Pons (tissue), 1 donor: ENCODE data around the gene ATOX1.
"Not testable (repeated sequence)": the region's sequence is repeated elsewhere in the genome, so short reads cannot be mapped to it uniquely, and the experiment has no call there.

Experiments
- DNase-seq: peaks from one replicate; pipeline ENCODE4 v3.0.0-alpha.2; 2016; ENCODE audit warnings: low spot score

ATOX1 gene

GRCh38 chr5:151733358-151734063 lies 24.9 kb downstream of the ATOX1 start:
- no peak for DNase-seq

GRCh38 chr5:151730381-151730780 lies 28.1 kb downstream of the ATOX1 start:
- DNase-seq: no peak

GRCh38 chr5:151729597-151729996 lies 28.8 kb downstream of the ATOX1 start:
- DNase-seq: not testable (repeated sequence)

GRCh38 chr5:151724360-151724759 lies 34.1 kb downstream of the ATOX1 start:
- peak; percentile 52 for DNase-seq

DNA sequence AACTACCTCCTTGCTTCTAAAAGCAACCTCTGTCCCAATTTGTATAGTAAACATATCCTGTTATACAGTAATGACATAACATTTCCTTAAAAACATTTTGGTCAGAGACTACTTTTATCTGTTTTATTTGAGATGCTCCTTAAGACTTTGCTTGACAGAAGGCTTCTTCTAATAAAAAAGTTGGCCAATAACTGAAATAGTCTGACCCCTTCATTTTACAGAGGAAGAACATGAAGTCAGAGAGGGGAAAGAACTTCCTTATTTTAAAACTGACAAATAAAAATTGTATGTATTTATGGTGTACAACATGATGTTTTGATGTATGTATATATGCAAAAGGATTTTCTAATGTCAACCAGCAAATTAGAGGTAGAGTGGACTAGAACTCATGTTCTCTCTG lies 35.9 kb downstream of the ATOX1 start:
- no peak for DNase-seq

- DNase-seq: no peak
Measured at GRCh38 chr5:151721812-151722391, 36.5 kb downstream of the ATOX1 start.

- DNase-seq: no peak
Measured at GRCh38 chr5:151721087-151721646, 37.3 kb downstream of the ATOX1 start.

DNA sequence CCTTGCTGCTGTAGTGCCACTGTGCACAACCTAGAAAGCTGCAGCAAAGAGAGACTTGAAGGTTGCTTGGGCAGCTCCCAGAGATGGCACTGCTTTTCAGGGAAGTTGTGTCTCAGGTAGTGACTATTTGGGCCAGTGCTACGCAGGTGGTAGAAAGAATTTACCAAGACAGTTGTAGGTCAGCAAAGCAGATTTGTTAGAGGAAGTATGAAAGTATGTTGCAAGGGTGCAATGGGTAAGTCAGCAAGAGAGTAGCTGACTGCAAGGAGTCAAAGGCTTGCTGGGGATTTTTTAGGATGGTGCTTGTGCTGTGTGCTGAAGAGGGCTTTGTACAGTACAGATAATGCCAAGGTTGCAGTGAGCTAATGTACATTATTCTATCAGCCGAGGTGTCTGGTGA lies 38.2 kb downstream of the ATOX1 start:
- no peak for DNase-seq

DNA sequence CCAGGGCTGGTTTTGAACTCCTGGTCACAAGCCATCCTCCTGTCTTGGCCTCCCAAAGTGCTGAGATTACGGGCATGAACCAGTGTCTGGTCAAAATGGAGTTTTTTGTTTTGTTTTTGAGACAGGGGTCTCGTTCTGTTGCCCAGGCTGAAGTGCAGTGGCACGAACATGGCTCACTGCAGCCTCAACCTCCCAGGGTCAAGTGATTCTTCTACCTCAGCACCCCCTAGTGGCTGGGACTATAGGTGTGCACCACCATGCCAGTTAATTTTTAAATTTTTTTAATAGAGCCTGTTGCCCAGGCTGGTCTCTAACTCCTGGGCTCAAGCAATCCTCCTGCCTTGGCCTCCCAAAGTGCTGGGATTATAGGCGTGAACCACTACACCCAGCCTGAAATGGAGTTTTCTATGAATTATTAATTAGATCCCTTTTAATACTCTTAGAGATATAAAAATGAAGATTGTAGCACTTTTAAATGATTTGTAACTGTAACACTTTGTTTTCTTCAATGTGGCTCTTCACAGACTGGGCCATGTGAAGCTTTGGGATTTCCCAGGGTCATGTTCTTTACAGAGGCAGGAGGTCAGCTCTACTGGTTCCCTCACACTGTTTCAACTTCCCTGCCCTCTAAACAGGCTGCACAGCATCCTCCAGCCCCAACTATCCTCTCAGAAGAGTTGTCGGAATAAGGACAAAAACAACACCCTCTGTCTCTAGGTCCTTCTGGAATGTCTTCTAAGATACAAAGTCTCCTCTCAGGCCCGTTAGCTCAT lies 39.0 kb downstream of the ATOX1 start:
- peak; percentile 48 for DNase-seq

- no peak for DNase-seq
Measured at GRCh38 chr5:151718646-151719045, 39.8 kb downstream of the ATOX1 start.

DNA sequence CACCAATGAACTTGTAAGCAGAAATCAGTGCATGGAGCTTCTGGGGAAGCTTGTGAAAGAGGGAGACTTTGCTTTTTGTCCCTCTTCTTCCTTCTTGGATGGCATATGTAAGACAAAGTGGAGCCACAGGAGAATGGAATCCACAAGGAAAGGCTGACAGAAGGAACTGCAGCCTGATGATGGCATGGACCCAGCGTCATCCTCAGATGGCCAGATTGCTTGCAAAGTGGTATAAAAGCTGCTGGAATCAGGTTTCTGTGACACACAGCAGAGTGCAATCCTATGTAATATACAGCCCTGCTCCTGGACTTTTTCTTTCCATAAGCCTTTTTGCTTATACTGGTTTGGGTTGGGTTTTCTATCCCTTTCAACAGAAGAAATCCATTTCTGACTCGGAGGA lies 40.3 kb downstream of the ATOX1 start:
- DNase-seq: no peak

DNA sequence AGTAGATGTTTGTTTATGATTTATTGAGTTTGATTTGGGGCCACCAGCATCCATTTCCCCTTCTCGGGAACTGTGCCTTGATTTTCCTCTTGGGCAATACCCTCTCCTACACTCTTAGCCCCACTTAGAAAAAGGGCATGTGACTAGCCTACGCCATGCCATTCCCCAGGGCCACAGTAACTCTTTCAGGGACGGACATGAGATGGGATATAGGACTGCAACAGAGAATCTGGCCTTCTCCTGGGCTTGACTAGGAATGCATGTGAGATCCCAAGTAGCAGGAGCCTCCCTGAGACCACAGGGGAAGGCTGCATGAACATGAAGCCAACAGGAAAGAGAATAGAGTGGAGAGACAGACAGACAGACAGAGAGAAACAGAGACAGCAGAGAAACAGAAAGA lies 41.0 kb downstream of the ATOX1 start:
- no peak for DNase-seq

DNA sequence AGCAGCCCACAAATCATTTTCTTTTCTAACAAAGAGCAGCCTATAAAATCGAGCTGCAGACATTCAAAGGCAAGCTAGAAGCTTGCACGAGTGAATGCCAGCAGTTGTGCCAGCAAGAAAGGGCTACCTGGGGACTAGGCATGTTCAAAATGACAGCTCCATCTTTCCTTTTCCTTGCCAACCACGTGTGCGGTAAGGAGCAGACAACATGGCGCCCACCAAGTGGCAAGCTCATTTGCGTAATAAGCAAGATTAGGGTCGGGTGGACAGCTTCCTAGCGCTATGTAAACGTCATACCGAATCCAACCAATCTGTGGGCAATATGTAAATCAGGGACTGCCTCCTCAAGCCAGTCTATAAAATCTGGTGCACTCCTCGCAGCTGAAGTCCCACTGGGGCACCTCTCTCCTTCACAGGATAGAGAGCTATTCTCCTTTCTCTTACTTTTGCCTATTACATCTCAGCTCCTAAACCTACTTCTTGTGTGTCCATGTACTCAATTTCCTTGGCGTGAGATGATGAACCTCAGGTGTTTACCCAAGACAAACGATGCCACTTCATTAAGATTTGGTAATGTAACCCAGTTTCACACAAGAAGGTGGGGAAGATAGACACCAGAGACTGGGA lies 49.2 kb downstream of the ATOX1 start:
- no peak for DNase-seq

DNA sequence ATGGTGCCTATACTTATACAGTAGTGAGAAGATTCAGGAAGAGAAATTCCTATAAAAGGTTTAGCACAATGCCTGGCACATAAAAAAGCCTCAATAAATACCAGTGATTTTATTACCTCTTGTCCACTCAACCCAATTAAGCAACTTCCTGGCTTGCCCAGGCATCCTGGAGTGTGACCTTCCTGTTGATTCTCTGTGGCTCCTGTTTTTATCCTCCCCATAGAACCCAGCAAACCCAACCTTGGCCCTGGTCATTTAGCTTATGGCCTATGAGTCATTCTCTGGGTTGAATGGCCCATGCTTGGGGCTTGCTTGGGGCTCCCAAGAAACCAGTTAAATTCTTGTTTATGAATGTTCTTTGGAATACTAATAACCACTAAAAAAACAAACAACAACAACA lies 50.3 kb downstream of the ATOX1 start:
- DNase-seq: no peak

DNA sequence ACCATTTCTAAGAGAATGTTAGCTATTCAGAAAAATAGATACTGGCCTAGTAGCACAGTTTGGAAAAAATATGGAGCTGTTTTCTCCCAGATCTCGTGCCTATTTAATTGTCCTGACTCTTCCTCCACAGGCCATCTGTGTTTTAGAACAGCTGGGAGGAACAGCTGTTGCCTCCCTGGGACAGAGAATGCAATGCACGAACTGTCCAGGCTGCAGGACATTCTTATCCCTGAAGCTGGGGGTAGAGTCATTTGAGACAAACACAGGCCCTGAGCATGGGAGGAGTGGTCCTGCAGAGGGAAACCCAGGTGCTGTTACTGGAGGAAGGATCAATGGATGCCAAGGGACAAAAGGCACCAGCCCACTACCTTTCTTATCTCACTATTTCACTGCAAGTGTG lies 50.9 kb downstream of the ATOX1 start:
- no peak for DNase-seq

DNA sequence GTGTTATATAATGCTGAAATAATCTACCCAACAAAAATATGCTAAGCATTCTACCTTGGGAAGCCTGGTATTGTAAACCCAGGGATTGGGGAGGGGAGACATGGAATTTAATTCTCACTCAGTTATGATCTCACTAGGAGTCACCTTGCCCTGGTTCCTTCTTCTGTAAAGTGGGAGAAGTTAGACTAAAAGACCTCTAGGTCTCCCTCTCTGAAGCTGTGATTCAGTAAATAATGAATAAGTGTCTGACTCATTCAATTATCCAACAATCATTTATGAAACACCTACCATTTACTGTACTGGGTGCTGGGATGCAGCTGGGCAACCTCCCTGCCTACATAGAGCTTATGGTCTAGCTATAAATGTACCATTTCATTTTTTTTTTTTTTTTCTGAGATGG lies 51.5 kb downstream of the ATOX1 start:
- no peak for DNase-seq

- no peak for DNase-seq
Measured at GRCh38 chr5:151703780-151704179, 54.7 kb downstream of the ATOX1 start.

DNA sequence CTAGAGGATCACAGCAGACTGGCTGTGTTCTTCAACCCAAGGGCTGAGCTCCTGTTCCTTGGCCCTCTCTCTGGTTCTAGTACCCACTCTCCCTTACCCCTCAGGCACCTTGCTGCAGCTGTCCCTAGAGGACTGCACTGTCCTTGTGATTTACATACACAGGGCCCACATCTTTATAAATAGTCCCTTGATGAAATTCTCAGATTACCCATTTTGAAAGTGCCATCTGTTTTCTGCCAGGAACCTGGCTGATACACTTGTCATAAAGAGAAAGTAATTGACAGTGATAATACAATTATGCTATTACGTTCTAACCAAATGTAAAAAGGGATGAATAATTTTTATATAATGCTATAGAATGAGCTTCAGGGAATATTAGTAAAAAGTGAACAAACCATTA lies 55.2 kb downstream of the ATOX1 start:
- no peak for DNase-seq

GRCh38 chr5:151700820-151701219 lies 57.6 kb downstream of the ATOX1 start:
- no peak for DNase-seq

DNA sequence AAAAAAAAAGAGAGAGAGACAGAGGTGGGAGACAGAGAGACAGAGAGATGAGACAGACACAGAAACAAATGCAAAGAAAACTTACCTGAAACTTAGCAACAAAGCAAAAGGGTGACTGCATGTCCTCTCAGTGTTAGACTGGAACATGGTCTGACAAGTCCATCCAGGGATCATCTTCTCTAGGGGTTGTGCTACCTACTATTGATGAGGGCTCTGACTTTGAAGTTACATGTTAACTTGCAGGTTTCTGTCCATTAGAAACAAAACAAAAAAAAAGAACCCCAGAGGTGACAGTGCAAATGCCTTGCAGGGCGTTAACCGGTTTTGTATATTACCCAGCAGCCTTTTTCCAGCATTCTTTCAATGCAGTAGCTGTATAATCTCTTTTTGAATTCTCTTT lies 58.1 kb downstream of the ATOX1 start:
- DNase-seq: no peak

DNA sequence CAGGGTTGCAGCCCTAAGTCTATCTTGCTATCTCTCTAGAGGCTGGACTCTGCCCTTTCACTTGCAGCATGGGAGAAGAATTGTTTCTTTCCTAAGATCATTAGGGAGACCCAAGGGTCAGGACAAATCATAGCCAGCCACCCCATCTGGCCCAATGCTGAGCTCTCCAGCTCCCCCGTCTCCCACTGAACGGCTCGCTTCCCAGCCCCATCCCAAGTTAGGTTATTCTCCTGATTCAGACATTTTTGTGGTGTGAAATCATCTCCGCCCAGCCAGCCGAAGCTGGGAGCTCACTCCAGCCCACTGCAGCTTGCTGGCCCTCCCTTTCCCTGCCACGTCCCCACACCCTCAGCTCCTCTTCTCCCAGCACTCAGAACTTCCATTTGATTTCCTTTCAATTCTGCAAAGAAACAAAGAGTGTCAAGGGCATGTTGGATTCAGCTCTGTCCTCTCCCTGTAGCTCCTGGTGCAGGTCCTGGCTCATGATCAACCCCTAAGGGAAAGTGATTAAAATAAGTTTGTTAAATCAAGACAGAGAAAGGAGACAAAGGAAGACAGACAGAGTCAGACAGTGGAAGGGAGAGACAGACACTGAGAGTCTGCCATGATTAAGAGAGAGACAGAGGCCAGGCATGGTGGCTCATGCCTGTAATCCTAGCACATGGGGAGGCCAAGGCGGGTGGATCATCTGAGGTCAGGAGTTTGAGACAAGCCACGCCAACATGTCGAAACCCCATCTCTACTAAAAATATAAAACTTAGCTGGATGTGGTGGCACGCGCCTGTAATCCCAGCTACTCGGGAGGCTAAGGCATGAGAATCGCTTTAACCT lies 59.1 kb downstream of the ATOX1 start:
- no peak for DNase-seq

- DNase-seq: not testable (repeated sequence)
Measured at GRCh38 chr5:151698081-151698480, 60.4 kb downstream of the ATOX1 start.
